Measurements from ENCODE around the gene KLK10.

DNA sequence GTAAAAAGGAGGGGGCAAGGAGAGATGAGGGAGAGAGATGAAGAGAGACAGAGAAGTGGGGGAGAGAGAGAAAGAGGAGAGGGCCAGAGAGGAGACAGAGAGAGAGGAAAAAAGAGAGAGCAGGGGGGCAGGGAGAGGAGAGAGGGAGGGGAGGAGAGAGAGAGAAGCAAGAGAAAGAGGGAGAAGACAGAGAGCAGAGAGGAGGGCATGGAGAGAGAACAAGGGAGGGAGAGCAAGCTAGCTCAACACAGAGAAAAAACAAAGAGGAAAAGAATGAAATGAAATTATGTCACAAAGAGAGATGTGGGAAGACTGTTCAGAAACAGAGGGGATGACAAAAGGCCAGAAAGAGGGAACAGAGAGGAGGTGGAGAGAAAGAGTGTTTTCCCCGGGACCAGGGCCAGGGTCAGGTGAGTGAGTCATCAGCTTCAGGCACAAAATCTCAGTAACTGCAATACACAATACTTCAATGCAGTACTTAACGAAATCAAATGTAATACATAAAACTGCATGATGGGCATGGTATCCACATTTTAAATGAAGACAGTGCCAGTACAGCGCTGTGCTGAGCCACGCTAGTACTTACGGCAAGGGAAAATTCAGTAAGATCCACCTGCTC, 40.6 kb downstream of the KLK10 start:
- TF ChIP-seq CTCF (IDR thresholded peaks at IDR 0.05) (no peak), POLR2A (IDR thresholded peaks at IDR 0.05) (no peak), EP300 (IDR thresholded peaks at IDR 0.05) (no peak), POLR2AphosphoS5 (IDR thresholded peaks at IDR 0.05) (no peak)

All from upper lobe of left lung (tissue), 4 donors.